GM12875 (cell line): Measurements from ENCODE around the gene IFT20.
A peak's percentile ranks its signal among the peaks of the same experiment; 100 is the strongest.

Source experiments
- H3K4me3 ChIP-seq: one replicate; pipeline ENCODE4 v1.5.1; 2011; ENCODE audit warnings: low read depth, low read length, control low read depth
- CTCF ChIP-seq: IDR thresholded peaks from 2 replicates; pipeline ENCODE4 v1.5.1; 2011; ENCODE audit warnings: low read depth, mild to moderate bottlenecking, control low read depth, inconsistent platforms, low read length, moderate library complexity, borderline replicate concordance; ENCODE audit not compliant: insufficient read depth

IFT20 gene

GRCh38 chr17:28326114-28326513 is 9.2 kb downstream of the IFT20 start:
- no peak for TF ChIP-seq CTCF
- no peak overlapping the region for H3K4me3 ChIP-seq

- no peak for TF ChIP-seq CTCF
These were observed 10.1 kb downstream of the IFT20 start for GRCh38 chr17:28325211-28325610.

GRCh38 chr17:28324781-28325180 is 10.5 kb downstream of the IFT20 start:
- no peak for TF ChIP-seq CTCF

More at GRCh38 chr17:28325211-28325610, 10.1 kb downstream of the IFT20 start:
- H3K4me3 ChIP-seq: no peak overlapping the region

GRCh38 chr17:28324267-28324745 is 11.0 kb downstream of the IFT20 start:
- no peak overlapping the region for H3K4me3 ChIP-seq
- no peak for TF ChIP-seq CTCF

More at GRCh38 chr17:28324781-28325180, 10.5 kb downstream of the IFT20 start:
- no peak overlapping the region for H3K4me3 ChIP-seq

GRCh38 chr17:28320215-28321061 is 14.8 kb downstream of the IFT20 start:
- TF ChIP-seq CTCF: no peak
- H3K4me3 ChIP-seq: peak overlapping the region; percentile 96

GRCh38 chr17:28319598-28319935 is 15.7 kb downstream of the IFT20 start:
- H3K4me3 ChIP-seq: peak overlapping the region; percentile 96
- TF ChIP-seq CTCF: no peak

- TF ChIP-seq CTCF: no peak
These were observed 16.3 kb downstream of the IFT20 start, which contains the start of gene TMEM97 for GRCh38 chr17:28318759-28319597. TMEM97 (plus strand) TSS chr17:28319200; CDS start chr17:28319240, 40 bp downstream.

More at GRCh38 chr17:28318759-28319597, 16.3 kb downstream of the IFT20 start, which contains the start of gene TMEM97:
- H3K4me3 ChIP-seq: peak within 1 kb of the TSS; percentile 96
